ENCODE data around the gene REEP5. TPM values are rescaled to one million over a fixed set of nuclear protein-coding genes. Genes with fewer than 3 reads are reported as not detected.

The REEP5 gene
- total and polyA plus RNA-seq, 2 of the 4 experiments (the other 2 are of a cell fraction): 49.3 to 82.0 TPM

DNA sequence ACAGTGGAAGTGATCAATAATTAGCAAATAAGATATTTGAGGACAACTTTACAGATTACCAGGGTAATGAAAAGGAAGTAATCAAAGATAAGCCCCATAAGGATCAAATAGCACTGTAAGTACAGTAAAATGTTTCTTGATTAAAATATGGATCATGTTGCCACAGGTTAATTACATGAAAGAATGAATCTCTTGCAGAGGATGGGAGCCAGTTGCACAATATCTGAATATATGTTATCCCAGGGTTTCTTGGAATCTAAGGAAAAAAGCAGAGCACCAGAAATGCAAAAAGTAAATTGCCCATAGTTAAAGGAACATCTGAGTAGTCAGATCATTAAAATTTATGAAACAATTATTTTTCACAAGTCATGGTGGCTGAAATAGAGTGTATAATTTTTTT is 74.7 kb downstream of the REEP5 start:
- Histone ChIP-seq H2BK15ac (ENCODE audit: low read depth, low read length) (no peak overlapping the region), H3K56ac (ENCODE audit: extremely low read depth, insufficient read depth, low read length) (no peak overlapping the region), H2BK120ac (ENCODE audit: low read depth, low read length) (no peak overlapping the region), H3K27ac (ENCODE audit: insufficient read depth, low read length) (no peak overlapping the region), H4K8ac (ENCODE audit: low read depth in 2 of 2, low read length in 2 of 2) (no peak overlapping the region), H3K4me3 (ENCODE audit: insufficient read depth, low read depth, low read length) (no peak overlapping the region), H4K91ac (ENCODE audit: insufficient read depth, low read depth, low read length) (no peak overlapping the region), H3K23ac (ENCODE audit: low read depth, low read length) (no peak overlapping the region), H2AK5ac (ENCODE audit: low read depth, low read length) (no peak overlapping the region), H3K14ac (replicated peaks; ENCODE audit: low read depth, low read length) (no peak overlapping the region), H3K27me3 (ENCODE audit: control insufficient read depth, insufficient read depth, low read length) (no peaks in the 10 kb centered on the region), H2BK5ac (ENCODE audit: low read depth, low read length, poor library complexity, severe bottlenecking) (no peak overlapping the region), H3K9ac (ENCODE audit: low read depth, low read length) (no peak overlapping the region), H2AK9ac (replicated peaks; ENCODE audit: low read depth, low read length, poor library complexity) (no peak overlapping the region), H4K20me1 (ENCODE audit: insufficient read depth, low read length) (no peaks in the 10 kb centered on the region), H2AFZ (replicated peaks; ENCODE audit: low read length, poor library complexity) (no peak overlapping the region), H3K9me1 (ENCODE audit: insufficient read depth, low read length) (no peaks in the 10 kb centered on the region), H2BK20ac (ENCODE audit: low read depth, low read length) (no peak overlapping the region), H3K4me1 (ENCODE audit: control insufficient read depth, insufficient read depth, low read length) (no peaks in the 10 kb centered on the region), H3K18ac (ENCODE audit: low read depth, low read length) (no peak overlapping the region), H3K4me2 (ENCODE audit: low read depth, low read length) (no peak overlapping the region), H3K9me3 (ENCODE audit: control insufficient read depth, insufficient read depth, low read length) (no peaks in the 10 kb centered on the region), H3K36me3 (ENCODE audit: control insufficient read depth, insufficient read depth, low read length) (no peaks in the 10 kb centered on the region; the same call in 1 of the 2 replicates), H3K4ac (ENCODE audit: low read depth, low read length) (no peak overlapping the region), H3K79me1 (ENCODE audit: low read depth in 1 of 2, low read length in 2 of 2) (no peaks in the 10 kb centered on the region), H4K5ac (ENCODE audit: low read depth, low read length) (no peak overlapping the region)
- intact Hi-C loops (cut with micrococcal nuclease) (no loop called here), in situ Hi-C loops (cut with MboI; ENCODE audit: low sequenced_read_pairs) (loop anchor here (10.0 kb wide), 1 partner anchor 293 kb away; no protein-coding TSS in a partner anchor), dilution Hi-C loops (cut with HindIII; ENCODE audit: low sequenced_read_pairs, unreplicated experiment) (no loop called here)
- TF ChIP-seq POLR2A (IDR thresholded peaks at IDR 0.05; ENCODE audit: low read depth, low read length) (no peak), RFX5 (IDR thresholded peaks at IDR 0.05; ENCODE audit: low read depth, low read length) (no peak), CEBPB (IDR thresholded peaks at IDR 0.05; ENCODE audit: low read depth, low read length) (peak; percentile 59; the same call in 1 of the 2 replicates), USF2 (IDR thresholded peaks at IDR 0.05; ENCODE audit: low read depth, low read length) (no peak), MAZ (IDR thresholded peaks at IDR 0.05; ENCODE audit: borderline replicate concordance, low read depth, low read length) (no peak), BHLHE40 (IDR thresholded peaks at IDR 0.05; ENCODE audit: low read depth, low read length) (no peak), CHD1 (IDR thresholded peaks at IDR 0.05; ENCODE audit: low read depth, low read length) (no peak)
- TF ChIP-seq, protein P1, sequence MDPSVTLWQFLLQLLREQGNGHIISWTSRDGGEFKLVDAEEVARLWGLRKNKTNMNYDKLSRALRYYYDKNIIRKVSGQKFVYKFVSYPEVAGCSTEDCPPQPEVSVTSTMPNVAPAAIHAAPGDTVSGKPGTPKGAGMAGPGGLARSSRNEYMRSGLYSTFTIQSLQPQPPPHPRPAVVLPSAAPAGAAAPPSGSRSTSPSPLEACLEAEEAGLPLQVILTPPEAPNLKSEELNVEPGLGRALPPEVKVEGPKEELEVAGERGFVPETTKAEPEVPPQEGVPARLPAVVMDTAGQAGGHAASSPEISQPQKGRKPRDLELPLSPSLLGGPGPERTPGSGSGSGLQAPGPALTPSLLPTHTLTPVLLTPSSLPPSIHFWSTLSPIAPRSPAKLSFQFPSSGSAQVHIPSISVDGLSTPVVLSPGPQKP (IDR thresholded peaks at IDR 0.05; ENCODE audit: borderline replicate concordance, low read depth, low read length): no peak
- TF ChIP-seq, protein P2, sequence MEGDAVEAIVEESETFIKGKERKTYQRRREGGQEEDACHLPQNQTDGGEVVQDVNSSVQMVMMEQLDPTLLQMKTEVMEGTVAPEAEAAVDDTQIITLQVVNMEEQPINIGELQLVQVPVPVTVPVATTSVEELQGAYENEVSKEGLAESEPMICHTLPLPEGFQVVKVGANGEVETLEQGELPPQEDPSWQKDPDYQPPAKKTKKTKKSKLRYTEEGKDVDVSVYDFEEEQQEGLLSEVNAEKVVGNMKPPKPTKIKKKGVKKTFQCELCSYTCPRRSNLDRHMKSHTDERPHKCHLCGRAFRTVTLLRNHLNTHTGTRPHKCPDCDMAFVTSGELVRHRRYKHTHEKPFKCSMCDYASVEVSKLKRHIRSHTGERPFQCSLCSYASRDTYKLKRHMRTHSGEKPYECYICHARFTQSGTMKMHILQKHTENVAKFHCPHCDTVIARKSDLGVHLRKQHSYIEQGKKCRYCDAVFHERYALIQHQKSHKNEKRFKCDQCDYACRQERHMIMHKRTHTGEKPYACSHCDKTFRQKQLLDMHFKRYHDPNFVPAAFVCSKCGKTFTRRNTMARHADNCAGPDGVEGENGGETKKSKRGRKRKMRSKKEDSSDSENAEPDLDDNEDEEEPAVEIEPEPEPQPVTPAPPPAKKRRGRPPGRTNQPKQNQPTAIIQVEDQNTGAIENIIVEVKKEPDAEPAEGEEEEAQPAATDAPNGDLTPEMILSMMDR (conservative IDR thresholded peaks at IDR 0.05; ENCODE audit: low read depth, low read length): no peak
- BruUV-seq (replicated peaks): no TSS peak
- ChIA-PET CTCF (no interaction called here), POLR2A (ENCODE audit: unreplicated experiment) (no interaction called here)
- no peak for DNase-seq
- ATAC-seq (ENCODE audit: low read depth): no peak
